Dendritic cell treated with granulocyte-macrophage colony-stimulating factor and Interleukin-4, amounts not matched to agents 40 ng/mL and 50 ng/mL, for 4 days (primary cell): ENCODE measurements around the gene FANK1.

Experiments used
- H3K27ac Mint-ChIP-seq: one replicate; pipeline ENCODE4 v1.8.0; 2022; ENCODE audit warnings: mild to moderate bottlenecking, mixed read lengths
- H3K27me3 Mint-ChIP-seq: one replicate; pipeline ENCODE4 v1.8.0; 2022; ENCODE audit warnings: mild to moderate bottlenecking, mixed read lengths
- H3K36me3 Mint-ChIP-seq: one replicate; pipeline ENCODE4 v1.8.0; 2022; ENCODE audit warnings: low read depth, mixed read lengths
- H3K4me1 Mint-ChIP-seq: one replicate; pipeline ENCODE4 v1.8.0; 2022; ENCODE audit warnings: low read depth, mixed read lengths
- H3K4me3 Mint-ChIP-seq: one replicate; pipeline ENCODE4 v1.8.0; 2022; ENCODE audit warnings: mild to moderate bottlenecking, moderate library complexity, mixed read lengths
- H3K9me3 Mint-ChIP-seq: one replicate; pipeline ENCODE4 v1.8.0; 2022; ENCODE audit warnings: mixed read lengths
- intact Hi-C: fragments of 100-400 bp; cut with micrococcal nuclease; formaldehyde crosslinking; loops from one replicate; pipeline ENCODE4 v1.15.0; 2022

Gene FANK1

GRCh38 chr10:125997586-125997985 is 101.2 kb downstream of the FANK1 start:
- intact Hi-C loops = no loop called here
- no peaks in the 10 kb centered on the region for H3K9me3 Mint-ChIP-seq
- no peaks in the 10 kb centered on the region for H3K4me1 Mint-ChIP-seq
- H3K4me3 Mint-ChIP-seq = no peak overlapping the region
- no peak overlapping the region for H3K27ac Mint-ChIP-seq
- H3K27me3 Mint-ChIP-seq = no peaks in the 10 kb centered on the region
- H3K36me3 Mint-ChIP-seq = no peaks in the 10 kb centered on the region

DNA sequence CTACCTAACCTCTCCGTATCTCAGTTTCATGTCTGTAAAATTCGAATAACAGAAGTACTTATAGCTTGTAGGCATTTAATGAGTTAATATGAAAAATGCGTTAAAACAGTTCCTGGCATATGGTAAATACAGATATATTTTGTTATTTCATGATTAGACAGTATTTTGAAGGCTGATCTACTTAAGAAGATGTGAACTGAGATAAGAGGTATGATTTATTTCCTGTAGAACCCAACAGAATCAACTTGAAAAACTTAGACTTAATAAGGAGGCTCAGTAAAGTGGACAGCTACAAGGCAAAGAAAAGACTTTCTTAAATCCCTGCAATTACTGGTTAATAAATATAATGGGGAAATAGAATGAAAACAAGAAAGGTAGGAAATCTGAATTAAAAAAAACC is 103.3 kb downstream of the FANK1 start:
- H3K4me3 Mint-ChIP-seq = no peak overlapping the region
- no peak overlapping the region for H3K27ac Mint-ChIP-seq
- intact Hi-C loops = no loop called here
- no peaks in the 10 kb centered on the region for H3K27me3 Mint-ChIP-seq
- no peaks in the 10 kb centered on the region for H3K36me3 Mint-ChIP-seq
- H3K4me1 Mint-ChIP-seq = no peaks in the 10 kb centered on the region
- no peaks in the 10 kb centered on the region for H3K9me3 Mint-ChIP-seq

- no peak overlapping the region for H3K4me3 Mint-ChIP-seq
- no peaks in the 10 kb centered on the region for H3K36me3 Mint-ChIP-seq
- H3K27ac Mint-ChIP-seq = no peak overlapping the region
- H3K4me1 Mint-ChIP-seq = no peaks in the 10 kb centered on the region
- no peaks in the 10 kb centered on the region for H3K9me3 Mint-ChIP-seq
- intact Hi-C loops = no loop called here
- H3K27me3 Mint-ChIP-seq = no peaks in the 10 kb centered on the region
Observed at GRCh38 chr10:126001576-126001975, 105.2 kb downstream of the FANK1 start.

GRCh38 chr10:126004752-126005151 is 108.4 kb downstream of the FANK1 start:
- Mint-ChIP-seq H3K4me1 (no peaks in the 10 kb centered on the region), H3K27ac (no peak overlapping the region), H3K4me3 (no peak overlapping the region), H3K9me3 (no peaks in the 10 kb centered on the region), H3K27me3 (no peaks in the 10 kb centered on the region), H3K36me3 (no peaks in the 10 kb centered on the region)
- intact Hi-C loops = no loop called here

GRCh38 chr10:126006264-126006663 is 109.9 kb downstream of the FANK1 start:
- H3K4me1 Mint-ChIP-seq = no peaks in the 10 kb centered on the region
- no peaks in the 10 kb centered on the region for H3K27me3 Mint-ChIP-seq
- intact Hi-C loops = no loop called here
- no peaks in the 10 kb centered on the region for H3K36me3 Mint-ChIP-seq
- H3K4me3 Mint-ChIP-seq = no peak overlapping the region
- H3K27ac Mint-ChIP-seq = no peak overlapping the region
- H3K9me3 Mint-ChIP-seq = no peaks in the 10 kb centered on the region

GRCh38 chr10:126006906-126007305 is 110.5 kb downstream of the FANK1 start:
- intact Hi-C loops = no loop called here
- no peak overlapping the region for H3K27ac Mint-ChIP-seq

GRCh38 chr10:126009650-126010049 is 113.3 kb downstream of the FANK1 start:
- Mint-ChIP-seq H3K4me3 (no peak overlapping the region), H3K4me1 (peaks cover 9% of the 10 kb centered on the region), H3K27ac (no peak overlapping the region), H3K27me3 (no peaks in the 10 kb centered on the region), H3K36me3 (no peaks in the 10 kb centered on the region), H3K9me3 (no peaks in the 10 kb centered on the region)
- intact Hi-C loops = no loop called here

More at GRCh38 chr10:126006906-126007305, 110.5 kb downstream of the FANK1 start:
- Mint-ChIP-seq H3K4me1 (no peaks in the 10 kb centered on the region), H3K36me3 (no peaks in the 10 kb centered on the region), H3K9me3 (no peaks in the 10 kb centered on the region), H3K27me3 (no peaks in the 10 kb centered on the region), H3K4me3 (no peak overlapping the region)

GRCh38 chr10:126011995-126012394 is 115.6 kb downstream of the FANK1 start:
- peaks cover 9% of the 10 kb centered on the region for H3K4me1 Mint-ChIP-seq
- H3K27ac Mint-ChIP-seq = no peak overlapping the region
- no peaks in the 10 kb centered on the region for H3K36me3 Mint-ChIP-seq
- no peaks in the 10 kb centered on the region for H3K9me3 Mint-ChIP-seq
- H3K27me3 Mint-ChIP-seq = no peaks in the 10 kb centered on the region
- intact Hi-C loops = no loop called here
- no peak overlapping the region for H3K4me3 Mint-ChIP-seq

- intact Hi-C loops = no loop called here
- no peak overlapping the region for H3K27ac Mint-ChIP-seq
Observed at GRCh38 chr10:126012485-126012884, 116.1 kb downstream of the FANK1 start.

GRCh38 chr10:126013489-126014281 is 117.3 kb downstream of the FANK1 start:
- Mint-ChIP-seq H3K9me3 (no peaks in the 10 kb centered on the region), H3K27ac (no peak overlapping the region), H3K27me3 (no peaks in the 10 kb centered on the region), H3K36me3 (no peaks in the 10 kb centered on the region), H3K4me3 (no peak overlapping the region), H3K4me1 (peaks cover 9% of the 10 kb centered on the region)
- intact Hi-C loops = no loop called here

More at GRCh38 chr10:126012485-126012884, 116.1 kb downstream of the FANK1 start:
- Mint-ChIP-seq H3K4me1 (peaks cover 9% of the 10 kb centered on the region), H3K9me3 (no peaks in the 10 kb centered on the region), H3K36me3 (no peaks in the 10 kb centered on the region), H3K4me3 (no peak overlapping the region), H3K27me3 (no peaks in the 10 kb centered on the region)

DNA sequence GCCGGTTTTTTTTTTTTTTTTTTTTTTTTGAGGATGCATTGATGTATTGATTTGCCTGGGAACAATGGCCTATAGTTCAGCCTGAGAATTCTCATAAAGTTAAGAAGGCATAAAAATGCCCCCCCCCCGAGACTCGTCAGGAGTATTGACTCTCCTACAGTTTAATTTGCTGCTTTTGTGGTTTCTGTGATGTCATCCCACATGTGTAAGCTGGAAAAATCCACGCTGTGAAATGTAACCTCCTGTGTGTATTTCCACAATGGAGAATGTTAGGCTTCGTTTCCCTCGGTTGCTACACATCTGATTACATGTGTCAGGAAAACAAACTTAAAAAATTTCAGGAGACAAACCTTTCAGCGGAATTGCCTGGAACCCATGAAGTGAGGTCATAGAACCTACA is 117.9 kb downstream of the FANK1 start:
- Mint-ChIP-seq H3K4me1 (peaks cover 9% of the 10 kb centered on the region), H3K36me3 (no peaks in the 10 kb centered on the region), H3K27ac (no peak overlapping the region), H3K9me3 (no peaks in the 10 kb centered on the region), H3K27me3 (no peaks in the 10 kb centered on the region), H3K4me3 (no peak overlapping the region)
- intact Hi-C loops = no loop called here

GRCh38 chr10:126015413-126015812 is 119.0 kb downstream of the FANK1 start:
- intact Hi-C loops = no loop called here
- Mint-ChIP-seq H3K4me3 (no peak overlapping the region), H3K4me1 (peaks cover 9% of the 10 kb centered on the region), H3K9me3 (no peaks in the 10 kb centered on the region), H3K36me3 (no peaks in the 10 kb centered on the region), H3K27ac (no peak overlapping the region), H3K27me3 (no peaks in the 10 kb centered on the region)

DNA sequence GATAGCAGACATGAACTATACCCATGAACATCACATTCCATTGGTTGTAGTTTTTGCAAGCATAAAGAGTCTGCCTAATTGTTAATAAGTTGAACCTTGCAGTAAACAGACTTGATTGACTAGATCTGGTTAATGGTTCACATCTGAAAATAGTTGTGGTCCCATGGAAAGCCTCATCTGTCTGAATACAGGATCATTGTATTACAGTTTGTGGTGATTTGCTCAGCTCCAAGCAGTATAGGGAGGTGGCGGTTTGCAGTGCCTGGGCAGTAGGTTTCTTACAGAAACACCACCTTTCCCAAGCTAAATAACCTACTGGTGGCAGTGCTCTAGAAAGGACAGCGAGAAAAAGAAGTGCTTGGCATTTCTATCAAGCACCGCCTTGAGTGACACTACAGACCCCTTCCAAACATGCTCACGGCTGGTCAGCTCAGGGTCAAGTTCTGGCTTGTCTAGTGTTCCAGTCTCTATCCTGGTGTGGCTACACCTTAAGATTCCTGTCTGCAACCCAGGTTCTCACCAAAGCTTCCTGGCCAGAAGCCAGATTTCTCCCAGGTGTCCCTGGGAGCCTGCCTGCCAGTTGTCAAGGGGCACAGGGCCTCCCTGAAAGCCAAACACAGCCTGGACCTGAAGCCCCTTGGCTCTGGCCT is 119.9 kb downstream of the FANK1 start:
- Mint-ChIP-seq H3K9me3 (no peaks in the 10 kb centered on the region), H3K27ac (no peak overlapping the region), H3K27me3 (no peaks in the 10 kb centered on the region), H3K4me1 (peaks cover 9% of the 10 kb centered on the region), H3K4me3 (no peak overlapping the region), H3K36me3 (no peaks in the 10 kb centered on the region)
- intact Hi-C loops = no loop called here

DNA sequence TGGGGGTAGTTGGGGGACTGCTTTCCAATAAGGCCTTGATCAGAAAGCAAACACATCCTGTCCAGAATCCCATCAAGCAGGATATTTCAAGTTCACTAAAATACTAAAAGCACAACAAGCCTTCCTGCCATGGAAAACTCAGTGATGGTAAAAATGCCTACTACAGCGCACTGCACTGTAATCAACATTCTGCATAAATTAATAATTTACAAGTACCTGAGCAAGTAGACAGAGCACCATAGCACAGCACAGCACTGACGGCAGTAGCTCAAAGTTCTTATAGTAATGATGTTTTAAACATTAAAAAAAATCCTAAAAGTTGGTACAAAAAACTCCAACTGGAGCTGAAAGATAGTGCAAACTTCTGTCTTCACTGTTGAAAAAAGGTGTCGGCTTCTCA is 120.5 kb downstream of the FANK1 start:
- H3K9me3 Mint-ChIP-seq = no peaks in the 10 kb centered on the region
- H3K36me3 Mint-ChIP-seq = no peaks in the 10 kb centered on the region
- intact Hi-C loops = no loop called here
- H3K4me1 Mint-ChIP-seq = peaks cover 9% of the 10 kb centered on the region
- no peak overlapping the region for H3K27ac Mint-ChIP-seq
- H3K4me3 Mint-ChIP-seq = no peak overlapping the region
- no peaks in the 10 kb centered on the region for H3K27me3 Mint-ChIP-seq
